Measurements from ENCODE around the gene ARAP1.

ARAP1 gene

GRCh38 chr11:72685560-72686480, 66.4 kb downstream of the ARAP1 start:
- DNase-seq = no peak
- no peak overlapping the region for H2AFZ ChIP-seq (ENCODE audit: low read length)
- no peaks in the 10 kb centered on the region for H3K9me2 ChIP-seq (replicated peaks; ENCODE audit: insufficient read depth, low read length)
- no peaks in the 10 kb centered on the region for H3K79me2 ChIP-seq (ENCODE audit: low read length)
- H3K27me3 ChIP-seq (replicated peaks; ENCODE audit: insufficient read depth, low read length) = no peaks in the 10 kb centered on the region
- no peak overlapping the region for H3K4me3 ChIP-seq (ENCODE audit: low read length)
- H3F3A ChIP-seq (ENCODE audit: insufficient read depth, low read length) = no peaks in the 10 kb centered on the region
- H3K9me3 ChIP-seq (replicated peaks; ENCODE audit: insufficient read depth, low read length) = no peaks in the 10 kb centered on the region
- H4K20me1 ChIP-seq (ENCODE audit: insufficient read depth, low read length) = 0 out of 2 replicates have a peak, but pooled peaks cover 4% of the 10 kb centered on the region
- H3K4me1 ChIP-seq (ENCODE audit: low read length) = no peaks in the 10 kb centered on the region
- no peak overlapping the region for H3K4me2 ChIP-seq (ENCODE audit: low read depth, low read length)
- H3K9ac ChIP-seq (ENCODE audit: low read length) = no peak overlapping the region
- no peaks in the 10 kb centered on the region for H3K36me3 ChIP-seq (replicated peaks; ENCODE audit: insufficient read depth, low read length)
- TF ChIP-seq, protein P1, sequence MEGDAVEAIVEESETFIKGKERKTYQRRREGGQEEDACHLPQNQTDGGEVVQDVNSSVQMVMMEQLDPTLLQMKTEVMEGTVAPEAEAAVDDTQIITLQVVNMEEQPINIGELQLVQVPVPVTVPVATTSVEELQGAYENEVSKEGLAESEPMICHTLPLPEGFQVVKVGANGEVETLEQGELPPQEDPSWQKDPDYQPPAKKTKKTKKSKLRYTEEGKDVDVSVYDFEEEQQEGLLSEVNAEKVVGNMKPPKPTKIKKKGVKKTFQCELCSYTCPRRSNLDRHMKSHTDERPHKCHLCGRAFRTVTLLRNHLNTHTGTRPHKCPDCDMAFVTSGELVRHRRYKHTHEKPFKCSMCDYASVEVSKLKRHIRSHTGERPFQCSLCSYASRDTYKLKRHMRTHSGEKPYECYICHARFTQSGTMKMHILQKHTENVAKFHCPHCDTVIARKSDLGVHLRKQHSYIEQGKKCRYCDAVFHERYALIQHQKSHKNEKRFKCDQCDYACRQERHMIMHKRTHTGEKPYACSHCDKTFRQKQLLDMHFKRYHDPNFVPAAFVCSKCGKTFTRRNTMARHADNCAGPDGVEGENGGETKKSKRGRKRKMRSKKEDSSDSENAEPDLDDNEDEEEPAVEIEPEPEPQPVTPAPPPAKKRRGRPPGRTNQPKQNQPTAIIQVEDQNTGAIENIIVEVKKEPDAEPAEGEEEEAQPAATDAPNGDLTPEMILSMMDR (IDR thresholded peaks at IDR 0.05; ENCODE audit: low read length) = no peak
- TF ChIP-seq EZH2 (optimal IDR thresholded peaks at IDR 0.05; ENCODE audit: low read depth, low read length) (no peak), EZH2phosphoT487 (IDR thresholded peaks at IDR 0.05; ENCODE audit: low read length) (no peak)
- no peak overlapping the region for H3K27ac ChIP-seq (ENCODE audit: low read length)

DNA sequence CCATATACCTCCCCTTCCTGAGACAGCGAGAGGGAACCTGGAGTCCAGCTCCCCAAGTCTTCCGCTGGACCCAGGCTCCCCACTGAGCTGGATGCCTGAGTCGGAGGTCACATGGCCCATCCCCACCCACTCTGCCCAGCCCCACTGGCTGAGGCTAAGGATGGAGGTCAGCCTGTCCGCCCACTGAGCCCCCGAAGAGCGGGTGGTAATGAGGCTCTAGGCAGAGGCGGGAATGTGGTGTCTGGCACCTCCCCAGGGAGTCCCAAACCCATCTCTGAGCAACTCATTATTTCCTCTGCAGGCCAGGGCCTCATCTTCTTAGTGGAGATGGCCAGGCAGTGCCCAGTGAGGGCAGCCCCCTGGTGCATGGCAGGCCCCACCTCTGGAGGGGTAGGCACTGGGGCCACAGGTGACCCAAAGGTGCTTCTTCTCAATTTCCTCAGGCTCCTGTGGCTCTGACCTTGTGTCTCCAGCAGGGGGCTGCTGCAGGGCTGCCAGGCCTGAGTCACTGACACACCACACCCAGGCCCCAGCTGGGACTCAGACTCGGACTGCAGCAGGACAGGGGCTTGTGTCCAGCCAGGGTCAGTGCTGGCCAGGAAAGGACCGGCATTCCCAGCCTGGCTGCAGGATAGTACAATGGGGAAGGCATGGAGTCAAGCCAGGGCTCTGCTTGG, 67.8 kb downstream of the ARAP1 start:
- no peaks in the 10 kb centered on the region for H3F3A ChIP-seq (ENCODE audit: insufficient read depth, low read length)
- no peak overlapping the region for H3K4me2 ChIP-seq (ENCODE audit: low read depth, low read length)
- H3K9ac ChIP-seq (ENCODE audit: low read length) = no peak overlapping the region
- peak; percentile 61 for DNase-seq
- H2AFZ ChIP-seq (ENCODE audit: low read length) = no peak overlapping the region
- no peak for TF ChIP-seq EZH2phosphoT487 (IDR thresholded peaks at IDR 0.05; ENCODE audit: low read length)
- TF ChIP-seq, protein P1 (IDR thresholded peaks at IDR 0.05; ENCODE audit: low read length) = peak; percentile 55
- no peaks in the 10 kb centered on the region for H3K4me1 ChIP-seq (ENCODE audit: low read length)
- H3K79me2 ChIP-seq (ENCODE audit: low read length) = no peaks in the 10 kb centered on the region
- no peaks in the 10 kb centered on the region for H3K27me3 ChIP-seq (replicated peaks; ENCODE audit: insufficient read depth, low read length)
- no peak overlapping the region for H3K4me3 ChIP-seq (ENCODE audit: low read length)
- no peak overlapping the region for H3K27ac ChIP-seq (ENCODE audit: low read length)
- no peaks in the 10 kb centered on the region for H3K9me3 ChIP-seq (replicated peaks; ENCODE audit: insufficient read depth, low read length)
- no peaks in the 10 kb centered on the region for H3K36me3 ChIP-seq (replicated peaks; ENCODE audit: insufficient read depth, low read length)
- no peaks in the 10 kb centered on the region for H3K9me2 ChIP-seq (replicated peaks; ENCODE audit: insufficient read depth, low read length)
- H4K20me1 ChIP-seq (ENCODE audit: insufficient read depth, low read length) = 0 out of 2 replicates have a peak, but pooled peaks cover 4% of the 10 kb centered on the region

DNA sequence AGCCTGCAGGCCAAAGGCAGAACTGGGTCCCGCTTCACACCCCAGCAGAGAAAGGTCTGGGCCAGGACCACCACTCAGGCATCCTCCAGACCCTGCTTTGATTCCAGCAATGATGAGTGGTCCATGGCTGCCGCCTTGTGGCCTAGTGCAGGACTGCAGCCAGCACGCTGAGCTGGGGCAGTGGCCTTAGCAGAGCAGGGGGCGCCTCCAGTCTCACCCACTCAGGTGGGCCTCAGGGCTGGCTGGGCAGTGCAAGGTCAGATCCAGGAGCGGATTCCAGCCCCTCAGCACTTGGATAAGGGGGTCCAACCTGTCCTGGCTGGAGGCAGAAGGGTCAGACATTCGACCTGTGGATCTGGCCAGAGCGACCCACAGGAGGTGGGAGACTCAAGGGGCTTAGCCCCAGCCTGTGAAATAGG, 68.4 kb downstream of the ARAP1 start:
- Histone ChIP-seq H3K36me3 (replicated peaks; ENCODE audit: insufficient read depth, low read length) (no peaks in the 10 kb centered on the region), H3K4me1 (ENCODE audit: low read length) (no peaks in the 10 kb centered on the region), H2AFZ (ENCODE audit: low read length) (no peak overlapping the region), H3K9me3 (replicated peaks; ENCODE audit: insufficient read depth, low read length) (no peaks in the 10 kb centered on the region), H3K27ac (ENCODE audit: low read length) (no peak overlapping the region), H3K4me3 (ENCODE audit: low read length) (no peak overlapping the region), H3K9ac (ENCODE audit: low read length) (no peak overlapping the region), H3K4me2 (ENCODE audit: low read depth, low read length) (no peak overlapping the region), H3K27me3 (replicated peaks; ENCODE audit: insufficient read depth, low read length) (no peaks in the 10 kb centered on the region; the same call in 1 of the 2 replicates), H4K20me1 (ENCODE audit: insufficient read depth, low read length) (0 out of 2 replicates have a peak, but pooled peaks cover 4% of the 10 kb centered on the region), H3K9me2 (replicated peaks; ENCODE audit: insufficient read depth, low read length) (no peaks in the 10 kb centered on the region), H3F3A (ENCODE audit: insufficient read depth, low read length) (no peaks in the 10 kb centered on the region), H3K79me2 (ENCODE audit: low read length) (no peaks in the 10 kb centered on the region)
- DNase-seq = no peak
- TF ChIP-seq, protein P1 (IDR thresholded peaks at IDR 0.05; ENCODE audit: low read length) = peak; percentile 89
- no peak for TF ChIP-seq EZH2 (optimal IDR thresholded peaks at IDR 0.05; ENCODE audit: low read depth, low read length)
- TF ChIP-seq EZH2phosphoT487 (IDR thresholded peaks at IDR 0.05; ENCODE audit: low read length) = no peak
